ENCODE measurements around the gene RAB17. TPM values are rescaled to one million over a fixed set of nuclear protein-coding genes. Genes with fewer than 3 reads are reported as not detected.

RAB17 gene
- total and polyA plus RNA-seq, 10 of the 15 experiments (the other 5 are each of a cell fraction or from before 2014, with no cell fraction given) = 0.07 to 1.4 (median 0.28) TPM; not detected in 3

- TF ChIP-seq NFYB (IDR thresholded peaks at IDR 0.05; ENCODE audit: insufficient read depth, low read depth, low read length) = no peak
These were observed 12.3 kb downstream of the RAB17 start (continued) for GRCh38 chr2:237577956-237578870.

- DNase-seq (ENCODE audit: low read depth, low spot score) = no peak
- CTCF ChIA-PET = interaction anchor here (1.3 kb wide), 1 partner anchor 65 kb away, joined by 6 read pairs; no protein-coding TSS in a partner anchor
- BruUV-seq (replicated peaks) = no TSS peak
These were observed 13.1 kb downstream of the RAB17 start for GRCh38 chr2:237577458-237577857.

More at GRCh38 chr2:237577458-237577857, 13.1 kb downstream of the RAB17 start:
- 40% methylated on average over 10 of the region's 10 CpGs for WGBS (ENCODE audit: insufficient coverage, insufficient replicate concordance, low lambda C conversion rate, missing lambda C conversion rate)
- TF ChIP-seq NFYA (IDR thresholded peaks at IDR 0.05; ENCODE audit: borderline replicate concordance, low read depth, low read length) (no peak), ZNF622 (IDR thresholded peaks at IDR 0.05) (no peak), E4F1 (IDR thresholded peaks at IDR 0.05; ENCODE audit: borderline replicate concordance, partially characterized antibody) (no peak)
- Histone ChIP-seq H2AFZ (ENCODE audit: control insufficient read depth, low read depth, low read length) (no peak overlapping the region), H3K36me3 (ENCODE audit: control insufficient read depth in 2 of 2, insufficient read depth in 2 of 2, low read length in 1 of 2) (no peaks in the 10 kb centered on the region), H3K27ac (ENCODE audit: control insufficient read depth, insufficient read depth) (no peak overlapping the region), H3K79me2 (ENCODE audit: control insufficient read depth, insufficient read depth, low read length) (no peaks in the 10 kb centered on the region), H3K4me3 (no peak overlapping the region), H3K27me3 (replicated peaks in 1 of 2; ENCODE audit: control insufficient read depth in 2 of 2, insufficient read depth in 2 of 2, low read length in 1 of 2) (peaks cover 0 to 2% of the 10 kb centered on the region in 2 experiments; a peak in 1 of 4 replicates), H3K4me1 (ENCODE audit: control insufficient read depth, insufficient read depth, low read length) (no peaks in the 10 kb centered on the region), H3K9ac (ENCODE audit: control insufficient read depth, insufficient read depth, low read length) (no peak overlapping the region), H3K4me2 (ENCODE audit: control insufficient read depth, insufficient read depth) (no peak overlapping the region), H3K9me3 (replicated peaks; ENCODE audit: control insufficient read depth, insufficient read depth, low read length) (no peaks in the 10 kb centered on the region), H4K20me1 (ENCODE audit: control insufficient read depth, insufficient read depth) (no peaks in the 10 kb centered on the region)
- POLR2A ChIA-PET = no interaction called here
- SMC1A ChIA-PET (ENCODE audit: uncharacterized antibody, unreplicated experiment) = no interaction called here
- intact Hi-C loops (cut with micrococcal nuclease; ENCODE audit: unreplicated experiment) (no loop called here), in situ Hi-C loops (cut with MboI) (no loop called here)
- FAIRE-seq (no peak), ATAC-seq (no peak)
- RAD21 ChIA-PET (ENCODE audit: unreplicated experiment) = no interaction called here

Data from GM12878 (cell line).